ENCODE results near the gene ULBP1.
"Not testable (repeated sequence)": the region's sequence is repeated elsewhere in the genome, so short reads cannot be mapped to it uniquely, and the experiment has no call there.

The ULBP1 gene

GRCh38 chr6:150008588-150008987 lies 44.8 kb downstream of the ULBP1 start:
- no peak for DNase-seq

- DNase-seq = not testable (repeated sequence)
These were observed 49.4 kb downstream of the ULBP1 start for GRCh38 chr6:150012846-150013784.

DNA sequence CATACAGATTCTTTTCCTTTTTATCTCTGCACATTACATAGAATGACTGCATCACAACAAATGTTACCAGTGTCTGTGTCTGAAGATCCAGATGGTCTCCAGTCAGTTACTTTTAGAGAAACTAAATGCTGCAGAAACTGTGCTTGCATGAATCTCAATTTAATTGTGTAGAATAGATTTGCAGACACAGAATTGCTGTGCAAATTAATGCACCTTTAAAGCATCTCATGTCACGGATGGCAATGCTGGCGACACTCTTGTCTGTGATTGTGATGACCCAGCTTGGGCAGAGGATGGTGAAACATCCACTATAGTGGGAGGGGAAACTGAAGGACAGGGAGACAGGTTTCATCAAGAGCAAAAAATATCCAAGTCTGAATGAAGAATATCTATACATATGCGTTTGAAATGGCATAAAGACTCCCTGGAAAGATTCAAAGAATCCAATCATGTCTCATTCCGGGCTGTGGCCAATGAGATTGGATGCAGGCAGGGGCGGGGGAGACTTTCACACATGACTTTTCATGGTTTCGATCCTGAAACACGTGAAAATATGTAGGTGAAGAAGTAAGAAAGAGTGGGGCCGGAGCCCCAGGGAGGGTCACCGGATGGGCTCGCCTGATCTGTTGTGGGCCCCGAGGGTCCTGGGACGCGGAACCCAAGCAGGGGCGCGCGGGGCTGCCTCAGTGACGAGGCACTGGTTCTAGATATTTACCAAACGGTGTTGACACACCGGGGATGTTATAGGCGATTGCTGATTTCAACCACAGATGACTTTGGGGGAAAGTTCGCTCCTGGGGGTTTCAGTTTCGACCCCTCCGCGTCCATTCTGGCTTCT lies 50.3 kb downstream of the ULBP1 start:
- not testable (repeated sequence) for DNase-seq

DNA sequence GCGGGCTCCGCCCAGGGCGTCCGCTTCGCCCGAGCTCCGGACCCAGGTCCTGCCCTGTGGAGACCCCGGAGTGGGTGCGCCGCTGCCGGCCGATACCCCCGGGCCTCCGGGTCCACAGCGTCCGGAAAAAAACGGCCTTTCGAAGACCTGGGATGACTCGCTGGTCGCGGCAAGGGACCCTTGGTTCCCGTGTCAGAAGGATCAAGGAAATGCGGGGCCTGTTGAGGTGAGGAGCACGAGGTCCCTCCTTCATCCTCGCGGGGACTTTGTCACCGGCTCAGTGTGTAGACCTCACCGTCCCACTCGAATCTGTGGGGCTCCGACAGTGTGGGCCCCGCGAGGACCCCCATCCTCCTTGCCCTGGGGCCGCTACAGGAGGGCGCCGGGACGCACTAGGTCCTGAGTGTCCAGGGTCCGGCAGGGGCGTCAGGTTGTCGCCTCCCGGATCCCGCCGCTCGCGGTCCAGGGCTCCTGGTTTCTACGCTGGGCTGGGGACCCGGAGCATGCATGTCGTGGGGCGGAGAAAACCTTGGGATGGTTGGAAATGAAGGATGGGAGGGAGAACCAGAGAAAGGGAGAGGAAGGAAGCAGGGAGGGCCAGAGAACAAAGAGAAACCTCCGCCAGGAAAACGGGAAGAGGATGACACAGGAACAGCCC lies 51.0 kb downstream of the ULBP1 start:
- DNase-seq = not testable (repeated sequence)

GRCh38 chr6:150015281-150016001 lies 51.7 kb downstream of the ULBP1 start:
- DNase-seq = not testable (repeated sequence)

DNA sequence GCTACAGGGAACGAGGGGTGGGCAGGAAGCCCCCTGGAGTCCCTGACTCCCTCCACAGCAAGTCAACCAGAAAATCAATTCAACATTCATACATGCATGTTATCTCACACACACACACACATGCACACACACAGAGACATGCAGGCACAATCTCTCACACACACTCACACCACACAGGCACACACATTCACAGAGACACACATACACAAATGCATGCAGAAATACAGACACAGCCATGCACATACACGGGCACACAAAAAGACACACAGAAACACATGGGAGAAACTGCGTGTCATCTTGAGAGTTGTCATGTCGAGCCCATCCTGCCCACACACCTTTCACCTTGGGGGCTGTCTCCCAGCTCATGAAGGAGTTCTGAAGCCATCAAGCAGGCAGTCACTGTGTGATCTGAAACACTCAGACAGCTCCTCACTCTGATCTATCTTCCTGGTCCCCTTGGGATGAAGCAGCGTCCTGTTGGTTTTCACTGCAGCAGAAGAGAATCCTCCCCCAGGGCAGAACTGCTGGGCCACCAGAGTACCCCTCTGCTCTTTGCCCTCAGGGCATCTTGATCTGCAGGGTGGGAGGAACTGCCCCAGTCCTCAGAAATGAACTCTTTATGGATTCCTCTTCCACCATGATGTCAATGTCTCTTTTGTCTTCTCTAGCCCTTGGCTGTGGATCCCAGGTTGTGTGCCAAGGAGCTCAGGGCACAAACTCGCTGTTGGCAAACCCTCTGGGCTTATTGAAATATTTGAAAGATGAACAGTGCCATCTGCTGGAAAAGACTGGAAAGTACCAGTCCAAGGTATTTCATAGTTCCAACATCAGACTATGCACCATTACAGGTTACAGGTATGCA lies 52.8 kb downstream of the ULBP1 start:
- peak; percentile 25 for DNase-seq

- not testable (repeated sequence) for DNase-seq
These were observed 53.4 kb downstream of the ULBP1 start for GRCh38 chr6:150017186-150017521.

DNA sequence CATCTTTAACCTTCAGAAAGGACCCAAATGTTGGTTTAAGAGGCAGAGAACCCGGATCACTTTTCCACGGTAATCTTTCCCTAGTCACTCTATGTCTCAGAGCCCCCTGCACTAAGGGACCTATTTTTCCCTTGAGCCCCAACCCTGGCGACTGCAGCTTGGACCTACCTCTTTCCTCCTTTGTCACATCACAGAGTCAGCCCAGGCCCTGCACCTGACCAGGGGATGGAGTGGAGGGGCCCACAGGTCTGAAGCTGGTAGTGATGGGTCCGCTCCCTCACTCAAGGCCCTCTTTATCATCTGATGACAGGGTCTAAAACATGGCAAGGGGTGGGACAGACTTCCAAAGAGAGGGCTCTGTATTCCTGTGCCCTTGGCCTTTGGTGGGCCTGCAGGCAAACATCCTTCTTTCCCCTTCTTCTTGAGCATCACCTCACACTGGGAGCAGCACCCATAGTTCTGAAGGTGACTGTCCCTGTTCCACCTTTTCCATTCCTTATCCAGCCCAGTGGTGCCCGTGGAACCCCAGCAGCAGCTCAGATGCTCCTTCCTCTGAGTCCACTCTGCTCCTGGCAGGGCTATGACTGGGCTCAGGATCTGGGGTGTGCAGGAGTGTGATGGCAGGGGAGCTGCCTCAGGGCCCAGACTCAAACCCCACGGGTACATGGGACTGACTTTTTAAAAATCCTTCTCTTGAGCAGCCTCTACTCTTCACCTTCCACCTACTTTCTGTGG lies 55.3 kb downstream of the ULBP1 start:
- DNase-seq = no peak

DNA sequence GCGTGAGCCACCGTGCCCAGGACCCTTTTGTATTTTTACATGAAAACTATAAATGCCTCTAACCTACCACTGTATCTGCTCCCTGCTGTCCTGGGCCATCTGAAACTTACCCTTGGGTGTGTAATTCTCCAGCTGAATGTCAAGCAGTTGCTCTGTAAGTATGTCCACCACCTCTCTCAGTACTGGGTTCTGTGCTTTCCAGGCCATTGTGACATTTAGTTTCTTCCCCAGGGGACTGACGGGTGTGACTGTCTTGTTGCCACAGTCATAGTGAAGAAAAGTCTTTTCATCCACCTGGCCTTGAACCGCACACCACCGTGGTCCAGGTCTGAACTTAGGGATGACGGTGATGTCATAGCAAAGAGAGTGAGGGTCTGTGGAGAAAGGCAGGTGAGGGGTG lies 58.1 kb downstream of the ULBP1 start:
- not testable (repeated sequence) for DNase-seq

Measured in NCI-H2107 (cell line).